ENCODE measurements around the gene ENPP1. TPM values are rescaled to one million over a fixed set of nuclear protein-coding genes. Genes with fewer than 3 reads are reported as not detected.

Gene ENPP1
- total RNA-seq, 1 experiment from 2014 or later, result 4.1 TPM

DNA sequence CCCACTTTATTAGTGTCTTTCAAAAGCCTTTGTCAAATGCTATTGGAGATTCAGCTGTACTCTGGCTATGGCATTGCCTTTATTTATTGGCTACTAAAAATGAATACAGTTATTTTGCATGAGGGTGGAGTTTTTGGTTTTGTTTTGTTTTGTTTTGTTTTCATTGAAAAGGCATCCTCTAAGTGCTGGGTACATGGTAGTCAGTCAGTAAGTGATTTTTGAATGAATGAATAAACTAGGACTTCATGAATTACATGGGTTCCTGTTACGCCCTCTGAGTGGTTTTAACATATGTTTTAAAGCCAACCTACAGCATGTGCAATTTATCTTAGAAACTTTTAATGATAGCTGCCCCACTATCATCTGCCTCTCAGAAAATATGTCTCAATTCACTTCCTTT lies 38.9 kb upstream of the ENPP1 start:
- no peaks in the 10 kb centered on the region for H3K4me1 ChIP-seq (replicated peaks; ENCODE audit: insufficient read depth)
- no peak for DNase-seq
- no peaks in the 10 kb centered on the region for H3K36me3 ChIP-seq (ENCODE audit: low read depth)
- no peak for TF ChIP-seq EZH2 (IDR thresholded peaks at IDR 0.05; ENCODE audit: low read depth)
- TF ChIP-seq, protein P1, sequence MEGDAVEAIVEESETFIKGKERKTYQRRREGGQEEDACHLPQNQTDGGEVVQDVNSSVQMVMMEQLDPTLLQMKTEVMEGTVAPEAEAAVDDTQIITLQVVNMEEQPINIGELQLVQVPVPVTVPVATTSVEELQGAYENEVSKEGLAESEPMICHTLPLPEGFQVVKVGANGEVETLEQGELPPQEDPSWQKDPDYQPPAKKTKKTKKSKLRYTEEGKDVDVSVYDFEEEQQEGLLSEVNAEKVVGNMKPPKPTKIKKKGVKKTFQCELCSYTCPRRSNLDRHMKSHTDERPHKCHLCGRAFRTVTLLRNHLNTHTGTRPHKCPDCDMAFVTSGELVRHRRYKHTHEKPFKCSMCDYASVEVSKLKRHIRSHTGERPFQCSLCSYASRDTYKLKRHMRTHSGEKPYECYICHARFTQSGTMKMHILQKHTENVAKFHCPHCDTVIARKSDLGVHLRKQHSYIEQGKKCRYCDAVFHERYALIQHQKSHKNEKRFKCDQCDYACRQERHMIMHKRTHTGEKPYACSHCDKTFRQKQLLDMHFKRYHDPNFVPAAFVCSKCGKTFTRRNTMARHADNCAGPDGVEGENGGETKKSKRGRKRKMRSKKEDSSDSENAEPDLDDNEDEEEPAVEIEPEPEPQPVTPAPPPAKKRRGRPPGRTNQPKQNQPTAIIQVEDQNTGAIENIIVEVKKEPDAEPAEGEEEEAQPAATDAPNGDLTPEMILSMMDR (conservative IDR thresholded peaks at IDR 0.05), result no peak
- CTCF ChIA-PET, result no interaction called here
- H3K27ac ChIP-seq, result no peak overlapping the region
- no peaks in the 10 kb centered on the region for H3K9me3 ChIP-seq (ENCODE audit: insufficient read depth, low read depth)
- no peaks in the 10 kb centered on the region for H3F3A ChIP-seq (ENCODE audit: insufficient read depth, low read depth)
- no peaks in the 10 kb centered on the region for H3K9me2 ChIP-seq (ENCODE audit: insufficient read depth)
- intact Hi-C loops (cut with micrococcal nuclease; ENCODE audit: unreplicated experiment), result no loop called here
- H3K27me3 ChIP-seq (ENCODE audit: insufficient read depth, low read depth), result no peaks in the 10 kb centered on the region
- H3K4me2 ChIP-seq, result no peak overlapping the region
- H2AFZ ChIP-seq, result no peak overlapping the region
- no peaks in the 10 kb centered on the region for H3K79me2 ChIP-seq (ENCODE audit: low read depth)
- H4K20me1 ChIP-seq (ENCODE audit: insufficient read depth), result no peaks in the 10 kb centered on the region
- BruUV-seq (replicated peaks), result no TSS peak
- POLR2A ChIA-PET (ENCODE audit: unreplicated experiment), result no interaction called here
- no peak overlapping the region for H3K4me3 ChIP-seq

DNA sequence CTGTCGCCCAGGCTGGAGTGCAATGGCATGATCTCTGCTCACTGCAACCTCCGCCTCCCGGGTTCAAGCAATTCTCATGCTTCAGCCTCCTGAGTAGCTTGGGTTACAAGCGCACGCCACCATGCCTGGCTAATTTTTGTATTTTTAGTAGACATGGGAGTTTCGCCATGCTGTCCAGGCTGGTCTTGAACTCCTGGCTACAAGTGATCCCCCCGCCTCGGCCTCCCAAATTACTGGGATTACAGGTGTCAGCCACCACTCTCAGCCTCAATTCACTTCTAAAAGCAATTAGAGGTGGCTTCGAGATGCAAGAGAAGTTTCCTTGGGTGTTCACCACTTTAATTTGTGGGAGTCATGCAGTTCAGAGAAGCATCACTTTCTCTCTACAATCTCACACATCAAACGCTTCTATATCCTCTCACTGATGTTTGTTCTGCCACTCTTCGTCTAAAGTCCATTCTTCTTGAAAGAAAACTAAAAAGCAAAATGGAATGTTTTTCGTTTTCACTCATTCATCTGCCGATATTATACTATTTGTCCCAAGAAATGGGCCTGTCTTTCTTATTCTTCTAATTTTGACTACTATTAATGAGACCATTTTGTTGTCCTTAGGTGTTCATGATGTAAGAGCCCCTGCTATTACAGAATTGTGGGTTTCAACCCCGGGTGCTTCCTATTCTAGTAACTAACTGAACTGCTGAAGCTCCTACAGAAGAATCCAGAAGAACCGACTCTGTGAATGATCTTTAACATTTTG lies 38.3 kb upstream of the ENPP1 start:
- H3K27me3 ChIP-seq (ENCODE audit: insufficient read depth, low read depth), result no peaks in the 10 kb centered on the region
- ChIA-PET POLR2A (ENCODE audit: unreplicated experiment) (no interaction called here), CTCF (no interaction called here)
- H3K36me3 ChIP-seq (ENCODE audit: low read depth), result no peaks in the 10 kb centered on the region
- no peak for DNase-seq
- no peaks in the 10 kb centered on the region for H4K20me1 ChIP-seq (ENCODE audit: insufficient read depth)
- H3K4me3 ChIP-seq, result no peak overlapping the region
- H3K79me2 ChIP-seq (ENCODE audit: low read depth), result no peaks in the 10 kb centered on the region
- BruUV-seq (replicated peaks), result no TSS peak
- no peak overlapping the region for H2AFZ ChIP-seq
- no peaks in the 10 kb centered on the region for H3K4me1 ChIP-seq (replicated peaks; ENCODE audit: insufficient read depth)
- no peaks in the 10 kb centered on the region for H3F3A ChIP-seq (ENCODE audit: insufficient read depth, low read depth)
- no peak for TF ChIP-seq EZH2 (IDR thresholded peaks at IDR 0.05; ENCODE audit: low read depth)
- TF ChIP-seq, protein P1 (conservative IDR thresholded peaks at IDR 0.05), result no peak
- intact Hi-C loops (cut with micrococcal nuclease; ENCODE audit: unreplicated experiment), result no loop called here
- no peaks in the 10 kb centered on the region for H3K9me3 ChIP-seq (ENCODE audit: insufficient read depth, low read depth)
- H3K27ac ChIP-seq, result no peak overlapping the region
- no peaks in the 10 kb centered on the region for H3K9me2 ChIP-seq (ENCODE audit: insufficient read depth)
- H3K4me2 ChIP-seq, result no peak overlapping the region

DNA sequence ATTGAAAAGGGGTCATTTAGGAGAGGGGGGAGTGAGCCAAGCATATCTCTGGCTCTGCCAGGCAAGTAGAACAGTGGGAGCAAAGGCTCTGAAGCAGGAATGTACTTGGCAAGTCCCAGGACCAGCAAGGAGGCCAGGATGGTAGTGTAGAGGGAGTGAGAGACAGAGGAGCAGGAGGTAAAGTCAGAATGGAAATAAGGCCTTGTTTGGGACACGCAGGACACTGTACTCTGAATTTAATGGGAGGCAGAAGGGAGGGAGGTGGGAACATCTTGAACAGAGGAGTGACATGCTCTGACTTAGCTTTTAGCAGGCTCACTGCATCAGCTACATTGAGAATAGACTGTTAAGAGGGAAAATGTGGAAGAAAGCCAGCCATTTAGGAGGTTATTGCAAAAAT lies 37.0 kb upstream of the ENPP1 start:
- Histone ChIP-seq H3K4me2 (no peak overlapping the region), H3K27me3 (ENCODE audit: insufficient read depth, low read depth) (no peaks in the 10 kb centered on the region), H3K4me3 (no peak overlapping the region), H3K9me2 (ENCODE audit: insufficient read depth) (no peaks in the 10 kb centered on the region), H3K9me3 (ENCODE audit: insufficient read depth, low read depth) (no peaks in the 10 kb centered on the region), H3K79me2 (ENCODE audit: low read depth) (no peaks in the 10 kb centered on the region), H3F3A (ENCODE audit: insufficient read depth, low read depth) (no peaks in the 10 kb centered on the region), H3K36me3 (ENCODE audit: low read depth) (no peaks in the 10 kb centered on the region), H2AFZ (no peak overlapping the region; the same call in 1 of the 2 replicates), H3K4me1 (replicated peaks; ENCODE audit: insufficient read depth) (no peaks in the 10 kb centered on the region), H3K27ac (no peak overlapping the region), H4K20me1 (ENCODE audit: insufficient read depth) (no peaks in the 10 kb centered on the region)
- CTCF ChIA-PET, result no interaction called here
- no TSS peak for BruUV-seq (replicated peaks)
- intact Hi-C loops (cut with micrococcal nuclease; ENCODE audit: unreplicated experiment), result no loop called here
- POLR2A ChIA-PET (ENCODE audit: unreplicated experiment), result no interaction called here
- DNase-seq, result no peak
- no peak for TF ChIP-seq EZH2 (IDR thresholded peaks at IDR 0.05; ENCODE audit: low read depth)
- TF ChIP-seq, protein P1 (conservative IDR thresholded peaks at IDR 0.05), result no peak
